GM12873 (cell line): Measurements from ENCODE around the gene NOL9.

Experiments used
- CTCF ChIP-seq: IDR thresholded peaks from 2 replicates; pipeline ENCODE4 v1.5.1; 2012; ENCODE audit warnings: low read depth, mild to moderate bottlenecking, moderate library complexity, low read length, control low read depth; ENCODE audit not compliant: insufficient read depth; ENCODE audit errors: missing control alignments

Gene NOL9

GRCh38 chr1:6580593-6581409, 26.5 kb upstream of the NOL9 start:
- TF ChIP-seq CTCF = peak; percentile 15

GRCh38 chr1:6580119-6580592, 25.8 kb upstream of the NOL9 start:
- TF ChIP-seq CTCF = no peak

GRCh38 chr1:6579374-6580118, 25.2 kb upstream of the NOL9 start, which contains the start of gene ZBTB48:
ZBTB48 (plus strand) TSS chr1:6579994; CDS start chr1:6580610, 616 bp downstream.
- no peak for TF ChIP-seq CTCF

GRCh38 chr1:6578624-6579373, 24.5 kb upstream of the NOL9 start:
- TF ChIP-seq CTCF = no peak

- no peak for TF ChIP-seq CTCF
These were observed 23.7 kb upstream of the NOL9 start for GRCh38 chr1:6577831-6578525.

- no peak for TF ChIP-seq CTCF
These were observed 20.5 kb upstream of the NOL9 start for GRCh38 chr1:6574818-6575217.
